Mucosa of stomach (tissue), 1 donor: ENCODE measurements around the gene ELMO1.

Experiments
- H3K27me3 ChIP-seq: one replicate; pipeline ENCODE4 v1.7.0; 2013; ENCODE audit warnings: mild to moderate bottlenecking, low read length; ENCODE audit not compliant: control insufficient read depth, insufficient read depth
- H3K36me3 ChIP-seq: one replicate; pipeline ENCODE4 v1.7.0; 2013; ENCODE audit warnings: low read length; ENCODE audit not compliant: control insufficient read depth, insufficient read depth
- H3K4me1 ChIP-seq: one replicate; pipeline ENCODE4 v1.7.0; 2013; ENCODE audit warnings: mild to moderate bottlenecking, low read length; ENCODE audit not compliant: control insufficient read depth, insufficient read depth
- H3K4me3 ChIP-seq: one replicate; pipeline ENCODE4 v1.7.0; 2013; ENCODE audit warnings: low read length
- H3K9ac ChIP-seq: one replicate; pipeline ENCODE4 v1.7.0; 2013; ENCODE audit warnings: mild to moderate bottlenecking, low read length, moderate library complexity
- H3K9me3 ChIP-seq: one replicate; pipeline ENCODE4 v1.7.0; 2013; ENCODE audit warnings: mild to moderate bottlenecking, low read length, moderate library complexity; ENCODE audit not compliant: control insufficient read depth
- donor health status: Pancreatic carcinoma.

Gene ELMO1

GRCh38 chr7:36905841-36906240 is 542.8 kb downstream of the ELMO1 start:
- Histone ChIP-seq H3K4me3 (no peak overlapping the region), H3K36me3 (no peaks in the 10 kb centered on the region), H3K9ac (no peak overlapping the region), H3K4me1 (no peaks in the 10 kb centered on the region), H3K9me3 (no peaks in the 10 kb centered on the region), H3K27me3 (no peaks in the 10 kb centered on the region)

- Histone ChIP-seq H3K27me3 (no peaks in the 10 kb centered on the region), H3K4me3 (no peak overlapping the region), H3K9ac (no peak overlapping the region), H3K36me3 (no peaks in the 10 kb centered on the region), H3K4me1 (no peaks in the 10 kb centered on the region), H3K9me3 (no peaks in the 10 kb centered on the region)
Measured at GRCh38 chr7:36904802-36905201, 543.9 kb downstream of the ELMO1 start.

- no peak overlapping the region for H3K4me3 ChIP-seq
- H3K9ac ChIP-seq, result no peak overlapping the region
- H3K4me1 ChIP-seq, result no peaks in the 10 kb centered on the region
- H3K36me3 ChIP-seq, result no peaks in the 10 kb centered on the region
- H3K9me3 ChIP-seq, result no peaks in the 10 kb centered on the region
- H3K27me3 ChIP-seq, result no peaks in the 10 kb centered on the region
Measured at GRCh38 chr7:36904101-36904500, 544.6 kb downstream of the ELMO1 start.

GRCh38 chr7:36900988-36901710 is 547.5 kb downstream of the ELMO1 start:
- H3K9me3 ChIP-seq, result no peaks in the 10 kb centered on the region
- no peaks in the 10 kb centered on the region for H3K27me3 ChIP-seq
- no peaks in the 10 kb centered on the region for H3K36me3 ChIP-seq
- H3K4me3 ChIP-seq, result no peak overlapping the region
- no peak overlapping the region for H3K9ac ChIP-seq
- no peaks in the 10 kb centered on the region for H3K4me1 ChIP-seq

- Histone ChIP-seq H3K4me1 (no peaks in the 10 kb centered on the region), H3K36me3 (no peaks in the 10 kb centered on the region), H3K27me3 (no peaks in the 10 kb centered on the region), H3K9me3 (no peaks in the 10 kb centered on the region), H3K9ac (no peak overlapping the region), H3K4me3 (no peak overlapping the region)
Measured at GRCh38 chr7:36898186-36898585, 550.5 kb downstream of the ELMO1 start.

GRCh38 chr7:36896956-36897590 is 551.6 kb downstream of the ELMO1 start:
- H3K4me1 ChIP-seq, result no peaks in the 10 kb centered on the region
- H3K36me3 ChIP-seq, result no peaks in the 10 kb centered on the region
- H3K9me3 ChIP-seq, result no peaks in the 10 kb centered on the region
- H3K4me3 ChIP-seq, result no peak overlapping the region
- no peak overlapping the region for H3K9ac ChIP-seq
- no peaks in the 10 kb centered on the region for H3K27me3 ChIP-seq

- Histone ChIP-seq H3K4me1 (no peaks in the 10 kb centered on the region), H3K36me3 (no peaks in the 10 kb centered on the region), H3K27me3 (no peaks in the 10 kb centered on the region), H3K9ac (no peak overlapping the region), H3K4me3 (no peak overlapping the region), H3K9me3 (no peaks in the 10 kb centered on the region)
Measured at GRCh38 chr7:36896418-36896817, 552.2 kb downstream of the ELMO1 start.

- no peaks in the 10 kb centered on the region for H3K9me3 ChIP-seq
- no peak overlapping the region for H3K9ac ChIP-seq
- no peaks in the 10 kb centered on the region for H3K36me3 ChIP-seq
- no peaks in the 10 kb centered on the region for H3K27me3 ChIP-seq
- no peaks in the 10 kb centered on the region for H3K4me1 ChIP-seq
- no peak overlapping the region for H3K4me3 ChIP-seq
Measured at GRCh38 chr7:36895192-36895591, 553.5 kb downstream of the ELMO1 start.

- no peak overlapping the region for H3K9ac ChIP-seq
- H3K27me3 ChIP-seq, result no peaks in the 10 kb centered on the region
- no peaks in the 10 kb centered on the region for H3K36me3 ChIP-seq
- no peaks in the 10 kb centered on the region for H3K9me3 ChIP-seq
- H3K4me3 ChIP-seq, result no peak overlapping the region
- no peaks in the 10 kb centered on the region for H3K4me1 ChIP-seq
Measured at GRCh38 chr7:36894190-36894589, 554.5 kb downstream of the ELMO1 start.

- Histone ChIP-seq H3K27me3 (no peaks in the 10 kb centered on the region), H3K9me3 (no peaks in the 10 kb centered on the region), H3K9ac (no peak overlapping the region), H3K4me3 (no peak overlapping the region), H3K36me3 (no peaks in the 10 kb centered on the region), H3K4me1 (no peaks in the 10 kb centered on the region)
Measured at GRCh38 chr7:36889182-36889581, 559.5 kb downstream of the ELMO1 start.

GRCh38 chr7:36887969-36888368 is 560.7 kb downstream of the ELMO1 start:
- Histone ChIP-seq H3K36me3 (no peaks in the 10 kb centered on the region), H3K9ac (no peak overlapping the region), H3K4me3 (no peak overlapping the region), H3K27me3 (no peaks in the 10 kb centered on the region), H3K4me1 (no peaks in the 10 kb centered on the region), H3K9me3 (no peaks in the 10 kb centered on the region)

GRCh38 chr7:36887233-36887632 is 561.4 kb downstream of the ELMO1 start:
- no peaks in the 10 kb centered on the region for H3K27me3 ChIP-seq
- H3K9ac ChIP-seq, result no peak overlapping the region
- H3K4me1 ChIP-seq, result no peaks in the 10 kb centered on the region
- no peak overlapping the region for H3K4me3 ChIP-seq
- no peaks in the 10 kb centered on the region for H3K36me3 ChIP-seq
- H3K9me3 ChIP-seq, result no peaks in the 10 kb centered on the region
